Measurements from ENCODE around the gene PCDHGC4.

The PCDHGC4 gene

DNA sequence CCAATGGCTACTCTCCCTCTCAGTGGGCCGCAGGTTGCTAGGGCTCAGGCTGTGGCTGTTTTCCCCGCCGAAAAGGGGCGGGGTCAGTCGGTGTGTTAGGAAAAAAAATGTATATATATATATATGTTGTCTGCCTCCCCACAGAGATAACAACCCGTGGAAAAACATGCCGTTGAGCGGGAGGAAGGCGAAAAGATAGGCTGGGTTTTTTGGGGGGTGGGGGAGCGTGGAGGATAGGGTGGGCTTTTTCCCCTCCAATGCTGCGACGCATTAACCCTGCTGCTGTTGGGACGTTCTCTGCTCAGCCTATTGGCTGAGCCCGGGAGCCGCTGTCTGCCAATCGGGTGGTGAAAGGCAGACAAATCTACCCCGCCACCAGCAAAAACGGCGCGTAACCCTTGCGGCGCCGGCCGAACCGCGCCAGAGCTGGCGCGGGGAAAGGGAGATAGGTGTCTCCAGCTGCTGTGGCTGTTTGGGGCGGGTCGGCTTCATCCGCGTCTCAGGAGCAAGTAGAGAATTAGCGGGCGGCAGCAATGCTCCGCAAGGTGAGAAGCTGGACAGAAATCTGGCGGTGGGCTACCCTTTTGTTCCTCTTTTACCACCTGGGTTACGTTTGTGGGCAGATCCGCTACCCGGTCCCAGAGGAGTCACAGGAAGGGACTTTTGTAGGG is at the start of gene PCDHGC4:
PCDHGC4 (plus strand) TSS at position 390 of the 671 bp plus-strand sequence; CDS start at position 534, 144 bp downstream.
- DNase-seq, result no peak

DNA sequence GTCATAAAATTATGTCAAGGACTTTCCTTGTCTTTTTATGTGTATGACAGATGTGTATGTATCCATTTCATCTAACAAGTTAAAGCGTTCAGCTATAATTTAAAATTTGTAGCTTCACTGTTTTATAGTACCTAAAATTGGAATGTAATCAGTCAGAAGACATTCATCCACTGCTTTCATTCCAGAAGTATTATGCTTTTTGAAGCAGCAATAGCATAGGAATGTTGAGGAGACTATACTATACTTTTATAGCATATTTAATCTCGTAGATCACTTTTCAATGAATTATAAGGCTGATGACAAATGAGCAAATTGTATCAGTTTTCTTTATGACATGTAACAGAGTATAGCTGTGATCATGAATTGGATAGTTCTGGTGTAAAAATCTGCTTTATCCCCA is 47.6 kb upstream of the PCDHGC4 start:
- DNase-seq, result no peak

DNA sequence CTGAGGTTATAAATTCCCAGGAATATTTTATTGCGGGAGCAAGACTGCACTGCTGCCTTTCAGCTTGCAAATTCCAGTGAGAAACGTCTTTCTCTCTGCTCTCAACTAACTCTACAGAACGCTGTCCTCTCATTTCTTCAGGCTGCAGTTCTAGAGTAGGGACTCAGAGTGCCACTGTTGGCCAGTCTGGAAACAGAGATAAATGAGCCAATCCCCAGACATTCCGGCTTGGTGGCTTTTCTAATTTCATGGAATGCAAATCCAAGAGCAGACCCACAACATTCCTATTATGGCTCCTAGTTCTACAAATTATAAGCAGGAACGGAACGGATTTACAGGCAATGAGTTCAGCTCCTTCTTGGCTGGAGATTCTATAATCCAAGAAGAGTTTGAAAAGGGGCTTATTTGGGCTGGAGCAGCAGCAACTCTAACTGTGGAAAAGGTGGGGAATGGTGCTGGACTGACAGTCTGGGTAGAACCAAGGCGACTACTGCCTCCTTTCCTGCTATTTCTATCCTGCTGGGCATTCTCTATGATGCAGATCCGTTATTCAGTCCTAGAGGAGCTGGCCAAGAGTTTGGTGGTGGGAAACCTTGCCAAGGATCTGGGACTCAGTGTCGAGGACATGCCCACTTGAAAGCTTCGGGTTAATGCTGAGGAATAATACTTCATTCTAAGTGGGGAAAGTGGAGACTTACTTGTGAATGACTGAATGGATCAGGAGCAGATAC is 45.3 kb upstream of the PCDHGC4 start:
- no peak for DNase-seq

DNA sequence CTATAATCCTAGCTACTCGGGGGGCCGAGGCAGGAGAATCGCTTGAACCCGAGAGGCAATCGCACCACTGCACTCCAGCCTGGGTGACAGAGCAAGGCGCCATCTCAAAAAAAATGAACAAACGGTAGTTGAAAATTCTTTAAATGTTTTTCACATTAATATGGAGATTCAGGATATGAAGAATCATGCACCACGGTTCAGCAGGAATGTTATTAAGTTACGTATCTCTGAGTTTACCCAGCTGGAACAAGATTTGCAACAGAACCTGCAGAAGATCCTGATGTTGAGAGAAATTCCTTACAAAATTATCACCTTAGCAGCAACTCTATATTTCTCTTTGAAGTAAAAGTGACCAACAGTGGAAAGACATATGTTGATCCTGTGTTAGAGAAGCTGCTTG is 44.5 kb upstream of the PCDHGC4 start:
- DNase-seq, result no peak

DNA sequence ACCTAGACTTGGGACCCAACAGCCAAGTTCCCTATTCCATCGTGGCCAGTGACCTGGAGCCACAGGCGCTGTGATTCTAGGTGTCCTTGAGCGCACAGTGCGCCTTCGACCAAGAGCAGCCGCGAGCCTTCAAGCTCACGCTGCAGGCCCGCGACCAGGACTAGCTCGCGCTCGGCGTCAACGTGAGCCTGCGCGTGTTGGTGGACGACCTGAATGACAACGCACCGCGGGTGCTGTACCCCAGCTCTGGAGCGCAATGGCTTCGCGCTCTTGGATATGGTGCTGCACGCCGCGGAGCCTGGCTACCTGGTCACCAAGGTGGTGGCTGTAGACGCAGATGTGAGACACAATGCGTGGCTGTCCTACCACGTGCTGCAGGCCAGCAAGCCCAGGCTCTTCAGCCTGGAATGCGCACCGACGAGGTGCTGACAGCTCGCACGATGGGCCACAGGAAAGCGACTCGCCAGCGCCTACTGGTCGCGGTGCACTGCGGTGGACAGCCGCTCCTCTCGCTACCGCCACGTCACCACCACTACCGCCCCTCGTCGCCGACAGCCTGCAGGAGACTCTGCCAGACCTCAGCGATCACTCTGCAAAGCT is 43.2 kb upstream of the PCDHGC4 start:
- no peak for DNase-seq

DNA sequence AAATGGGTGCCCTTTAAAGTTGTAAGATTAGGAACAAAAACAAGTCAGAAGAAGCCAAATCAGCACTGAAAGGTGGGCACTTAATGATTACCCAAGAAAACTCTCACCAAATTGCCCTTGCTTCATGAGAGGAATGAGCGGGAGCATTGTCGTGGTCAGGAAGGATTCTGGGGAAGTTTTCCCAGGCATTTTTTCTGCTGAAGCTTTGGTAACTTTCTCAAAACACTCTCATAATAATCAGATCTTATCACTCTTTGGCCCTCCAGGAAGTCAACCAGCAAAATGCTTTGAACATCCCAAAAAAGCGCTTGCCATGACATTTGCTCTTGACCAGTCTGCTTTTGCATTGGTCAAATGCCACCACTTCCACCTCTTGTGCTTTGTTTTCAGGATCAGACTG is 19.5 kb upstream of the PCDHGC4 start:
- no peak for DNase-seq

DNA sequence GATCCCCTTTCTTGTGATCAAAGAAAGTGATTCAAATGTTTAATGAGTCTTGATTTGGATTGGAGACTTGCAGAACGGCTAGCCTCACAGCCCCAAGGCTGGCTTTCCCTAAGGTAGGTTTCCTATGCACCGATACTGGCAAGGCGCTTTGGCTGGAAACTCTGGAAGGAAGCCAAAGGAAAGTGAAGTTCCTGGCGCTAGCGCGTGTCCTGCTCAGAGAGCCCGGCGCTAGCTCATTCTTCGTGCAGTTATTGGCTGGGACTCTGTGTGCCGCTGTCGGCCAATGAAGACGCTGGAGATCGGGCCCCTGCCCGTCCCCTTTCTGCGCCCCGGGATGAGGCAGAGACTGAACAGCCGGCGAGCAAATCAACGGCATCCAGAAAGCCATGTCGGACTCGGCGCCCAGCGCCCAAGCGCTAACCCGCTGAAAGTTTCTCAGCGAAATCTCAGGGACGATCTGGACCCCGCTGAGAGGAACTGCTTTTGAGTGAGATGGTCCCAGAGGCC is 9.2 kb upstream of the PCDHGC4 start, which contains the start of gene PCDHGC3:
PCDHGC3 (plus strand) TSS at position 342 of the 507 bp plus-strand sequence; CDS start at position 493, 151 bp downstream.
- peak; percentile 72 for DNase-seq

DNA sequence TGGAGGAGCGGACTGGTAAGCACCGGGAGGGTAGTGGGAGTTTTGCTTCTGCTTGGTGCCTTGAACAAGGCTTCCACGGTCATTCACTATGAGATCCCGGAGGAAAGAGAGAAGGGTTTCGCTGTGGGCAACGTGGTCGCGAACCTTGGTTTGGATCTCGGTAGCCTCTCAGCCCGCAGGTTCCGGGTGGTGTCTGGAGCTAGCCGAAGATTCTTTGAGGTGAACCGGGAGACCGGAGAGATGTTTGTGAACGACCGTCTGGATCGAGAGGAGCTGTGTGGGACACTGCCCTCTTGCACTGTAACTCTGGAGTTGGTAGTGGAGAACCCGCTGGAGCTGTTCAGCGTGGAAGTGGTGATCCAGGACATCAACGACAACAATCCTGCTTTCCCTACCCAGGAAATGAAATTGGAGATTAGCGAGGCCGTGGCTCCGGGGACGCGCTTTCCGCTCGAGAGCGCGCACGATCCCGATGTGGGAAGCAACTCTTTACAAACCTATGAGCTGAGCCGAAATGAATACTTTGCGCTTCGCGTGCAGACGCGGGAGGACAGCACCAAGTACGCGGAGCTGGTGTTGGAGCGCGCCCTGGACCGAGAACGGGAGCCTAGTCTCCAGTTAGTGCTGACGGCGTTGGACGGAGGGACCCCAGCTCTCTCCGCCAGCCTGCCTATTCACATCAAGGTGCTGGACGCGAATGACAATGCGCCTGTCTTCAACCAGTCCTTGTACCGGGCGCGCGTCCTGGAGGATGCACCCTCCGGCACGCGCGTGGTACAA is 8.5 kb upstream of the PCDHGC4 start:
- no peak for DNase-seq

DNA sequence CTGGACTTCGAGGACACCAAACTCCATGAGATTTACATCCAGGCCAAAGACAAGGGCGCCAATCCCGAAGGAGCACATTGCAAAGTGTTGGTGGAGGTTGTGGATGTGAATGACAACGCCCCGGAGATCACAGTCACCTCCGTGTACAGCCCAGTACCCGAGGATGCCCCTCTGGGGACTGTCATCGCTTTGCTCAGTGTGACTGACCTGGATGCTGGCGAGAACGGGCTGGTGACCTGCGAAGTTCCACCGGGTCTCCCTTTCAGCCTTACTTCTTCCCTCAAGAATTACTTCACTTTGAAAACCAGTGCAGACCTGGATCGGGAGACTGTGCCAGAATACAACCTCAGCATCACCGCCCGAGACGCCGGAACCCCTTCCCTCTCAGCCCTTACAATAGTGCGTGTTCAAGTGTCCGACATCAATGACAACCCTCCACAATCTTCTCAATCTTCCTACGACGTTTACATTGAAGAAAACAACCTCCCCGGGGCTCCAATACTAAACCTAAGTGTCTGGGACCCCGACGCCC is 7.7 kb upstream of the PCDHGC4 start:
- no peak for DNase-seq

DNA sequence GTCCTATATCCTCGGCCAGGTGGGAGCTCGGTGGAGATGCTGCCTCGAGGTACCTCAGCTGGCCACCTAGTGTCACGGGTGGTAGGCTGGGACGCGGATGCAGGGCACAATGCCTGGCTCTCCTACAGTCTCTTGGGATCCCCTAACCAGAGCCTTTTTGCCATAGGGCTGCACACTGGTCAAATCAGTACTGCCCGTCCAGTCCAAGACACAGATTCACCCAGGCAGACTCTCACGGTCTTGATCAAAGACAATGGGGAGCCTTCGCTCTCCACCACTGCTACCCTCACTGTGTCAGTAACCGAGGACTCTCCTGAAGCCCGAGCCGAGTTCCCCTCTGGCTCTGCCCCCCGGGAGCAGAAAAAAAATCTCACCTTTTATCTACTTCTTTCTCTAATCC is 7.0 kb upstream of the PCDHGC4 start:
- DNase-seq, result no peak

DNA sequence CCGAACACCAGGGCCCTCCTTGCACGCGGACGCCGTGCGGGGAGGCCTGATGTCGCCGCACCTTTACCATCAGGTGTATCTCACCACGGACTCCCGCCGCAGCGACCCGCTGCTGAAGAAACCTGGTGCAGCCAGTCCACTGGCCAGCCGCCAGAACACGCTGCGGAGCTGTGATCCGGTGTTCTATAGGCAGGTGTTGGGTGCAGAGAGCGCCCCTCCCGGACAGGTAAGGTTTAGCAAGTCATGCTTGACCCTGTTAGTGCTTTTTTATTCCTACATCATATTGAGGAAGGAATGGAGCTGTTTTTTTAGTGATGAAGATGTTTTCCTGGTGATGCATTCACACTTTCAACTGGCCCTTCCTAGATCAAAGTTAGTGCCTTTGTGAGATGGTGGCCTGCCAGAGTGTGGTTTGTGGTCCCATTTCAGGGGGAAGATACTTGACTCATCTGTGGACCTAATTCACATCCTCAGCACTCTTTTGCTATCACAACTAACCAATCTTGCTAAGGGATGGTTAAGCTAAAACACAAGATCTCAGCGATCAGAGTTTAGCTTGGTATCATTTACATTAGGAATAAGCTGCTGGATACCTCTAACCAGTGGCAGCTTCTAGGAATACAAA is 6.4 kb upstream of the PCDHGC4 start:
- DNase-seq, result no peak

DNA sequence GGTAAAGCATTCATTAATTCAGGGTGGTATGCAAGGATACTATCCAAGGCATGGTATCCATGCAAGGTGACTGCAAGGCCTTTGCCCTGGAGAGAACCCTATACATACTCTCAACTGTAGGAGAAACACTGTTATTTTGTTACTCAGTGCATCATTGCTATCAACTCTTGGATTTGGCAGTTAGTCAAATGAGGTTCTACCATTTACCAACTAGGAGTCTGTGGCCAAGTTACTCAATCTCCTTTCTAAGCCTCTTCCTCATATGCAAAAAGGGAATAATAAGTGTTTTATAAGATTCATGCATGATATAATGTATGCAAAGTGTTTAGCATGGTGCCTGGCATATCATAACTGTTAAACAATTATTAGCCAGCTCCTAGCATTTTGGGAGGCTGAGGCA is 5.1 kb upstream of the PCDHGC4 start:
- DNase-seq, result no peak

DNA sequence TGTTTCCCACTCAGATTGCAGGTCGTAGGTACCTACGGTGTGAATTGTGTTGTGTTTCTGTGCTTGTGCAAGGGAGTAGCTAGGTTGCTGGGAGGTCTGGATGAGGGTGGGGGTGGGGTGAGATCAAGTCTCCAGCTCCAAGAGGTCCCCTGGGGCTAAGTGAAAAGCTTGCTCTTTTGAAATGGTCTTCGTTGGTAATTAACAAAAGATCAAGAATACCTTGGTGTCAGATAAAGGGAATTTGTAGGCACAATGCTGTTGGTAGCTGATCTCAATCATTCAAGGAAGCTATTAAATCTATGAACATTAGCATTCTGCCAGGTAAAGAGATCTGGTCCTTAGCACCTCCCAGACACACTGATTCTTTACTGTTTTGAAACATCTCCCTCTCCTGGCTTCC is 928 bp upstream of the PCDHGC4 start:
- DNase-seq, result no peak

DNA sequence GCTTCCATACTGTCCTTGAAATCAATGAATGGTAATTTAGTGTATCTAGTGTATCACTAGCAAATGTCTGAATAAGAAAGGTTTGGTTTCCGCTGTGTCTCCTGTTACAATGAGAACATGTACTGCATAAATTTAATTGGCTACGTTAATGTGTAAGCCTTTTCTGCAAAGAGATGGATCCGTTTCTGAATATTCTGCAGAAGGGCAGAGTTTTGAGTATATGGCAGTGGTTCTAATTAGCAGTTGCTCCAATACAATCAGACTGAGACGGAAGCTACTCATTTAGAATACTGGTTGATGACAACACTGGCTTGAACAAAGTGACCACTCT is 555 bp upstream of the PCDHGC4 start:
- DNase-seq, result no peak

DNA sequence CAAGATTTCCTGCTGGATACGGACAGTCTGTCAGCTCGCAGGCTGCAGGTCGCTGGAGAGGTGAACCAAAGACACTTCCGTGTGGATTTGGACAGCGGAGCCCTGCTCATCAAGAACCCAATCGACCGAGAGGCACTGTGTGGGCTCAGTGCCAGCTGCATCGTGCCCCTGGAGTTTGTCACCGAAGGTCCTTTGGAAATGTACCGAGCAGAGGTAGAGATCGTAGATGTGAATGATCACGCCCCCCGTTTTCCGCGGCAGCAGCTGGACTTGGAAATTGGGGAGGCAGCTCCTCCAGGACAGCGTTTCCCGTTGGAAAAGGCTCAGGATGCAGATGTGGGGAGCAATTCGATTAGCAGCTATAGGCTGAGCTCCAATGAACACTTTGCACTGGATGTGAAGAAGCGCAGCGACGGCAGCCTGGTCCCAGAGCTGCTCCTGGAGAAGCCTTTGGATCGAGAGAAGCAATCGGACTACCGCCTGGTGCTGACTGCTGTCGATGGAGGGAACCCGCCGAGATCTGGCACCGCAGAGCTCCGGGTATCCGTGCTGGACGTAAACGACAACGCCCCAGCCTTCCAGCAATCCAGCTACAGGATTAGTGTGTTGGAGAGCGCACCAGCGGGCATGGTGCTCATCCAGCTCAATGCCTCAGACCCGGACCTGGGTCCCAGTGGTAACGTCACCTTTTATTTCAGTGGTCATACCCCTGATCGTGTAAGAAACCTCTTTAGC is 658 bp downstream of the PCDHGC4 start:
- no peak for DNase-seq

DNA sequence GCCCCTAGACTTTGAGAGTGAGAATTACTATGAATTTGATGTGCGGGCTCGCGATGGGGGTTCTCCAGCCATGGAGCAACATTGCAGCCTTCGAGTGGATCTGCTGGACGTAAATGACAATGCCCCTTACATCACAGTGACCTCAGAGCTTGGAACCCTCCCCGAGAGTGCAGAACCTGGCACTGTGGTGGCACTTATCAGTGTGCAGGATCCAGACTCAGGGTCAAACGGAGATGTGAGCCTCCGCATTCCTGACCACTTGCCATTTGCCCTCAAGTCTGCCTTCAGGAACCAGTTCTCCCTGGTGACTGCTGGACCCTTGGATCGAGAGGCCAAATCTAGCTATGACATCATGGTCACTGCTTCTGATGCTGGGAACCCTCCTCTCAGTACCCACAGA is 1.3 kb downstream of the PCDHGC4 start:
- no peak for DNase-seq

DNA sequence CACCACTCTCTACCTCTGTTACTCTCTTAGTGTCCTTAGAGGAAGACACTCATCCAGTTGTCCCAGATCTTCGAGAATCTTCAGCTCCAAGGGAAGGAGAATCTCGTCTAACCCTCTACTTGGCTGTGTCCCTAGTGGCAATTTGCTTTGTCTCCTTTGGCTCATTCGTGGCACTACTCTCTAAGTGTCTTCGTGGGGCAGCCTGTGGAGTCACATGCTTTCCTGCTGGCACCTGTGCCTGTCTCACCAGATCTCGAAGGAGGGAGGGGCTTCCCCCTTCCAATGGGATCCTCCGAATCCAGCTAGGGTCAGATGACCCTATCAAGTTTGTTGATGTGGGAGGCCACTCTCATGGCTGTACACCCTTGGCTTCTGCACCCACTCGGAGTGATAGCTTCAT is 2.3 kb downstream of the PCDHGC4 start:
- DNase-seq, result no peak

DNA sequence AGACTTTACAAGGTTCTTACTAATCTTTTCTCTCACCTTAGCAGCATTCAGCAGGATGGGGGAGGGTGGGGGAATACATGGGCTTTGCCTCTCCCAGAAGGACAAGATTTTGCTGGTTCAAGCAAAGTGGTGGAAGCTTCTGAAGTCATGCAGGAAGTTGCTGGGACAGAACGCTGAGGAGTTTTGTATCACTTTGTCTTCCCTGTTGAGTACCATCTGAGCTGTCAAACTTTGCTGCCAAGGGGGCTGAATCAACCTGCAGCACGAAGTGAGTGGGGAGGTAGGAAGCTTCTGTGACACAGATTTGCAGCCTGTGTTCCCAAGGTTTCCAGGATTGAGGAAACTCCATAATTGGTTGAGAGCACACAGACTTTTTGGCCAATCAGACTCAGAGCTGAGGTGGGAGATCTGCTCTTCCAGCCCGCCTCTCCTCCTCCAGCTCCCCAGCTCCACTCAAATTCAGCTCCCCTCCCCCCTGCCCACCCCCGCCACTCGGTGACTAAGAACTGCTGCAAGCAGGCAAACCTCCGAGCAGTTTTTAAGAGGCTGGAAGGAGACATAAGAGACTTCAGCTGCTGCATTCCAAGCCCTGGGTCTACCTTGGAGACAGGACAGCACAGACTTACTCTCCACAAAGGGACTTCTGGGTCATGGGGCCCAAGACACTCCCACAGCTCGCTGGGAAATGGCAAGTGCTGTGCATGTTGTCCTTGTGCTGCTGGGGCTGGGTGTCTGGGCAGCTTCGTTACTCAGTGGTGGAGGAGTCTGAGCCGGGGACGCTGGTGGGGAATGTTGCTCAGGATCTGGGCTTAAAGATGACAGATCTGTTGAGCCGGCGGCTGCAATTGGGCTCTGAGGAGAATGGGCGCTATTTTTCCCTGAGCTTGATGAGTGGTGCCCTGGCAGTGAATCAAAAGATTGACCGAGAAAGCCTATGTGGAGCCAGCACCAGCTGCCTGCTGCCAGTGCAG is 4.0 kb downstream of the PCDHGC4 start, which contains the start of gene PCDHGC5:
PCDHGC5 (plus strand) TSS at position 491 of the 971 bp plus-strand sequence; CDS start at position 651, 160 bp downstream.
- no peak for DNase-seq

DNA sequence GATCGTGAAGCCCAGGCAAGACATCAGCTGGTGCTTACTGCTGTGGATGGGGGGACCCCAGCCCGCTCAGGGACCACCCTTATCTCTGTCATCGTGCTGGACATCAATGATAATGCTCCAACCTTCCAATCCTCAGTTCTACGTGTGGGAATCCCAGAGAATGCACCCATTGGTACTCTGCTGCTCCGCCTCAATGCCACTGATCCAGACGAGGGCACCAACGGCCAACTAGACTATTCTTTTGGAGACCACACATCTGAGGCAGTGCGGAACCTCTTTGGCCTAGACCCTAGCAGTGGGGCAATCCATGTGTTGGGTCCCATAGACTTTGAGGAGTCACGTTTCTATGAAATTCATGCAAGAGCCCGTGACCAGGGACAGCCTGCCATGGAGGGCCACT is 5.0 kb downstream of the PCDHGC4 start:
- no peak for DNase-seq

DNA sequence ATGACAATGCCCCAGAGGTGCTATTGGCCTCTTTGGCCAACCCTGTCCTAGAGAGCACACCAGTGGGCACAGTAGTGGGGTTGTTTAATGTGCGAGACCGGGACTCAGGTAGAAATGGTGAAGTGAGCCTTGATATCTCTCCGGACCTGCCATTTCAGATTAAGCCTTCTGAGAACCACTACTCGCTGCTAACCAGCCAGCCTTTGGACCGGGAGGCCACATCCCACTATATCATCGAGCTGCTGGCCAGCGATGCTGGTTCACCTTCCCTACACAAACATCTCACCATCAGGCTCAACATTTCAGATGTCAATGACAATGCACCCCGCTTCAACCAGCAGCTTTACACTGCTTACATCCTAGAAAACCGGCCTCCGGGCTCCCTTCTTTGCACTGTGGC is 5.4 kb downstream of the PCDHGC4 start:
- DNase-seq, result no peak

Measured in stimulated activated CD8-positive, alpha-beta memory T cell treated with anti-CD3 and anti-CD28 coated beads, Interleukin-4, amount 100 ng/mL, for 48 hours (primary cell).